Measurements from ENCODE around the gene BCAP29. TPM values are rescaled to one million over a fixed set of nuclear protein-coding genes. Genes with fewer than 3 reads are reported as not detected.

The BCAP29 gene
- total RNA-seq, 1 donor from 2014 or later: 34.9 TPM

- Mint-ChIP-seq H3K4me3 (ENCODE audit: low read depth) (no peak overlapping the region), H3K27me3 (no peaks in the 10 kb centered on the region), H3K27ac (no peak overlapping the region), H3K9me3 (ENCODE audit: low read depth) (peaks cover 5% of the 10 kb centered on the region), H3K36me3 (ENCODE audit: insufficient read depth) (peaks cover 23% of the 10 kb centered on the region), H3K4me1 (ENCODE audit: low read depth) (peaks cover 11% of the 10 kb centered on the region)
- DNase-seq (ENCODE audit: low spot score, unreplicated experiment): no peak
- no peak for TF ChIP-seq CTCF (IDR thresholded peaks at IDR 0.05; ENCODE audit: unreplicated experiment)
These were observed 13.0 kb downstream of the BCAP29 start for GRCh38 chr7:107593025-107593410.

- H3K36me3 Mint-ChIP-seq (ENCODE audit: insufficient read depth): peaks cover 15% of the 10 kb centered on the region
- H3K4me3 Mint-ChIP-seq (ENCODE audit: low read depth): no peak overlapping the region
- peaks cover 11% of the 10 kb centered on the region for H3K4me1 Mint-ChIP-seq (ENCODE audit: low read depth)
- H3K9me3 Mint-ChIP-seq (ENCODE audit: low read depth): no peaks in the 10 kb centered on the region
- H3K27me3 Mint-ChIP-seq: no peaks in the 10 kb centered on the region
- no peak overlapping the region for H3K27ac Mint-ChIP-seq
- DNase-seq (ENCODE audit: low spot score, unreplicated experiment): no peak
- no peak for TF ChIP-seq CTCF (IDR thresholded peaks at IDR 0.05; ENCODE audit: unreplicated experiment)
These were observed 15.1 kb downstream of the BCAP29 start for GRCh38 chr7:107594961-107595737.

- H3K27ac Mint-ChIP-seq: peak overlapping the region; percentile 80
- no peak for TF ChIP-seq CTCF (IDR thresholded peaks at IDR 0.05; ENCODE audit: unreplicated experiment)
- DNase-seq (ENCODE audit: low spot score, unreplicated experiment): no peak
- H3K4me3 Mint-ChIP-seq (ENCODE audit: low read depth): no peak overlapping the region
- H3K9me3 Mint-ChIP-seq (ENCODE audit: low read depth): no peaks in the 10 kb centered on the region
- H3K4me1 Mint-ChIP-seq (ENCODE audit: low read depth): peaks cover 9% of the 10 kb centered on the region
- peaks cover 15% of the 10 kb centered on the region for H3K36me3 Mint-ChIP-seq (ENCODE audit: insufficient read depth)
- H3K27me3 Mint-ChIP-seq: no peaks in the 10 kb centered on the region
These were observed 17.0 kb downstream of the BCAP29 start for GRCh38 chr7:107596881-107597581.

- Mint-ChIP-seq H3K36me3 (ENCODE audit: insufficient read depth) (peaks cover 15% of the 10 kb centered on the region), H3K4me1 (ENCODE audit: low read depth) (peaks cover 13% of the 10 kb centered on the region), H3K27ac (no peak overlapping the region), H3K27me3 (no peaks in the 10 kb centered on the region), H3K4me3 (ENCODE audit: low read depth) (no peak overlapping the region), H3K9me3 (ENCODE audit: low read depth) (no peaks in the 10 kb centered on the region)
- no peak for TF ChIP-seq CTCF (IDR thresholded peaks at IDR 0.05; ENCODE audit: unreplicated experiment)
- DNase-seq (ENCODE audit: low spot score, unreplicated experiment): no peak
These were observed 17.5 kb downstream of the BCAP29 start for GRCh38 chr7:107597582-107597916.

- no peak for TF ChIP-seq CTCF (IDR thresholded peaks at IDR 0.05; ENCODE audit: unreplicated experiment)
- Mint-ChIP-seq H3K4me3 (ENCODE audit: low read depth) (no peak overlapping the region), H3K9me3 (ENCODE audit: low read depth) (no peaks in the 10 kb centered on the region), H3K27ac (no peak overlapping the region), H3K4me1 (ENCODE audit: low read depth) (peaks cover 14% of the 10 kb centered on the region), H3K36me3 (ENCODE audit: insufficient read depth) (peaks cover 15% of the 10 kb centered on the region), H3K27me3 (no peaks in the 10 kb centered on the region)
- no peak for DNase-seq (ENCODE audit: low spot score, unreplicated experiment)
These were observed 17.9 kb downstream of the BCAP29 start for GRCh38 chr7:107597953-107598352.

All from progenitor cell of endocrine pancreas (in vitro differentiated cells).